Gastrocnemius medialis (tissue), 4 donors: ENCODE data around the gene CPNE7. TPM values are rescaled to one million over a fixed set of nuclear protein-coding genes. Genes with fewer than 3 reads are reported as not detected.

ENCODE experiments used
- ATAC-seq, 2 donors: fragments of 150-250 bp; one replicate each; pipeline ENCODE4 v1.9.1; 2016
- DNase-seq, 2 donors: peaks; one replicate each; pipeline ENCODE4 v3.0.0-alpha.2; 2019
- H3K27ac ChIP-seq, 4 donors: fragments of 200-600 bp; sonication (generic); 1 replicate in 1 of 4; 2 replicates in 3 of 4; pipeline ENCODE4 v1.5.1; 2016 to 2018; ENCODE audit warnings: mild to moderate bottlenecking in 2 of 4, moderate library complexity in 1 of 4
- H3K27me3 ChIP-seq, 3 donors: fragments of 200-600 bp; sonication (generic) in 2 of 3; 1 replicate in 1 of 3; 2 replicates in 2 of 3; pipeline versions ENCODE4 v1.5.1 to v1.6.0; 2016 to 2019; ENCODE audit warnings: mild to moderate bottlenecking in 1 of 3, moderate library complexity in 1 of 3
- H3K36me3 ChIP-seq, 2 donors: fragments of 200-600 bp; sonication (generic) in 1 of 2; one replicate each; pipeline ENCODE4 v1.5.1; 2017 to 2018
- H3K4me1 ChIP-seq, 2 donors: fragments of 200-600 bp; sonication (generic) in 1 of 2; one replicate each; pipeline ENCODE4 v1.5.1; 2016 to 2017; ENCODE audit warnings: mild to moderate bottlenecking in 2 of 2
- H3K4me3 ChIP-seq, 4 donors: fragments of 200-600 bp; sonication (generic) in 3 of 4; 1 replicate in 1 of 4; 2 replicates in 3 of 4; pipeline ENCODE4 v1.5.1; 2016 to 2019; ENCODE audit warnings: mild to moderate bottlenecking in 2 of 4
- H3K9me3 ChIP-seq, 3 donors: fragments of 200-600 bp; sonication (generic) in 2 of 3; 1 replicate in 1 of 3; 2 replicates in 2 of 3; pipeline ENCODE4 v1.5.1; 2016 to 2019
- POLR2A ChIP-seq, 2 donors: fragments of 450-650 bp; IDR thresholded peaks; one replicate each; pipeline ENCODE4 v1.6.1; 2017; ENCODE audit warnings: antibody characterized with exemption in 2 of 2, mild to moderate bottlenecking in 2 of 2, moderate library complexity in 2 of 2
- in situ Hi-C, 4 donors: fragments of 200-750 bp; cut with MboI; loops; one replicate each; pipeline versions ENCODE4 v1.15.0 to v1.8.0; 2017; ENCODE audit warnings: low sequenced_read_pairs in 4 of 4
- intact Hi-C: fragments of 100-400 bp; cut with DNase I; formaldehyde crosslinking; loops from one replicate; pipeline ENCODE4 v1.15.1; 2023; ENCODE audit warnings: low total_unique reads
- total RNA-seq, 4 donors: library from RNA; depleted of rRNA; stranded (reverse); fragments of >200 nt; gene quantifications; one replicate each; pipeline versions ENCODE4 v1.1.0 to v1.2.3, GENCODE V29; 2016
- TF ChIP-seq, protein P1 (sequence below), 5 experiments: fragments of 450-650 bp in 3 of 5; fragments of 200-600 bp in 2 of 5; sonication (generic) in 2 of 5; IDR thresholded peaks in 4 of 5; conservative IDR thresholded peaks in 1 of 5; 1 replicate in 4 of 5; 2 replicates in 1 of 5; pipeline ENCODE4 v1.5.1; 2016 to 2019; ENCODE audit warnings: antibody characterized with exemption in 5 of 5, mild to moderate bottlenecking in 3 of 5, moderate library complexity in 3 of 5

CPNE7 gene
- total RNA-seq, 4 donors from 2014 or later = not detected

DNA sequence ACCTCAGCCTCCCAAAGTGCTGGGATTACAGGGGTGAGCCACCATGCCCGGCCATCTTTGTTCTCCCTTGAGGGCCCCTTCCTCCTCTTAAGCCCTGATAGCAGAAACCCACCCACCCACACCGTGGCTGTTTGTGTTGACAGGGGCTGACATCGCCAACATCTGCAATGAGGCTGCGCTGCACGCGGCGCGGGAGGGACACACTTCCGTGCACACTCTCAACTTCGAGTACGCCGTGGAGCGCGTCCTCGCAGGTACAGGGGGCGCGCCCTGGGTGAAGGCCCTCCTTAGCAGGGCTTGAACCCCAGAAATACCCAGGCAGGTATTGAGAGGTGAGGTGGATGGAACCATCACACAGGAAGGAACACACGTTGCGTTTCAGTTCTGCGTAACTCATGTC, 27.7 kb upstream of the CPNE7 start:
- Histone ChIP-seq H3K4me1 (no peaks in the 10 kb centered on the region), H3K27ac (no peak overlapping the region), H3K27me3 (no peaks in the 10 kb centered on the region), H3K9me3 (no peaks in the 10 kb centered on the region), H3K4me3 (no peak overlapping the region), H3K36me3 (peaks cover 0 to 94% of the 10 kb centered on the region in 2 donors)
- TF ChIP-seq, protein P1, sequence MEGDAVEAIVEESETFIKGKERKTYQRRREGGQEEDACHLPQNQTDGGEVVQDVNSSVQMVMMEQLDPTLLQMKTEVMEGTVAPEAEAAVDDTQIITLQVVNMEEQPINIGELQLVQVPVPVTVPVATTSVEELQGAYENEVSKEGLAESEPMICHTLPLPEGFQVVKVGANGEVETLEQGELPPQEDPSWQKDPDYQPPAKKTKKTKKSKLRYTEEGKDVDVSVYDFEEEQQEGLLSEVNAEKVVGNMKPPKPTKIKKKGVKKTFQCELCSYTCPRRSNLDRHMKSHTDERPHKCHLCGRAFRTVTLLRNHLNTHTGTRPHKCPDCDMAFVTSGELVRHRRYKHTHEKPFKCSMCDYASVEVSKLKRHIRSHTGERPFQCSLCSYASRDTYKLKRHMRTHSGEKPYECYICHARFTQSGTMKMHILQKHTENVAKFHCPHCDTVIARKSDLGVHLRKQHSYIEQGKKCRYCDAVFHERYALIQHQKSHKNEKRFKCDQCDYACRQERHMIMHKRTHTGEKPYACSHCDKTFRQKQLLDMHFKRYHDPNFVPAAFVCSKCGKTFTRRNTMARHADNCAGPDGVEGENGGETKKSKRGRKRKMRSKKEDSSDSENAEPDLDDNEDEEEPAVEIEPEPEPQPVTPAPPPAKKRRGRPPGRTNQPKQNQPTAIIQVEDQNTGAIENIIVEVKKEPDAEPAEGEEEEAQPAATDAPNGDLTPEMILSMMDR (IDR thresholded peaks at IDR 0.05 in 4 of 5, conservative IDR thresholded peaks at IDR 0.05 in 1 of 5) = no peak
- no peak for TF ChIP-seq POLR2A (IDR thresholded peaks at IDR 0.05)
- no peak for ATAC-seq
- in situ Hi-C loops = no loop called here
- no peak for DNase-seq
- intact Hi-C loops = no loop called here

DNA sequence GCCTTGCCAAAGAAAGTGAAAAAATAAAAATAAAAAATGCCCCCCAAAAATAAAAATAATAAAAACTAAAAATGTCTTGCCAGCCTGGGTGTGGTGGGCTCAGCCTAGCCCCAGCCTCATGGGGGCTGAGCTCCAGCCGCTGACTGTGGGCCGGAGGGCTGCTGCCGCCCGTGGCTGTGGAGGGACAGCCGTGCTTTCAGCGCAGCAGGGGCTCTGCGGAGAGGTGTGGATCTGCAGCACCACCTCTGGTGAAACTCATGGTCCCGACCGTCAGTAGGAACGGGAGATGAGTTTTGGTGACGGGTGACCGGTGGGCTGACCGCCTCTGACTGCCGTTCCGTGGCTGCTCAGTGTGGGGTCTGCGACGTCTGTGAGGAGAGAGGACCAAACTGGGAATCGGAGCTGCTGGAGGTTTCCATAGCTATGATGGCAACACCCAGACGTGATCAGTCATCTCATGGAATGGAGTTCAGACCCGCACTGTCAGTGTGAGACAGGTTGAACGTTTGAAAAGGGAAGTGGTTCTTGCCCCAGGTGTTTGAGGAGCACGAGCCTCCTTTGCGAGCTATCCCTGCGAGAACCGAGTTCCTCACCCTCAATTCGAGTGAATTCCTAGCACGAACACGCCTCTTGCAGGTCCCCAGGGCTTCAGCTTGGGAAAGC, 27.1 kb upstream of the CPNE7 start:
- in situ Hi-C loops = no loop called here
- Histone ChIP-seq H3K36me3 (peaks cover 0 to 99% of the 10 kb centered on the region in 2 donors), H3K9me3 (no peaks in the 10 kb centered on the region), H3K4me1 (no peaks in the 10 kb centered on the region), H3K27me3 (no peaks in the 10 kb centered on the region), H3K27ac (no peak overlapping the region), H3K4me3 (no peak overlapping the region)
- intact Hi-C loops = no loop called here
- ATAC-seq (no peak), DNase-seq (no peak)
- TF ChIP-seq, protein P1 (IDR thresholded peaks at IDR 0.05 in 4 of 5, conservative IDR thresholded peaks at IDR 0.05 in 1 of 5) = no peak
- TF ChIP-seq POLR2A (IDR thresholded peaks at IDR 0.05) = no peak

- Histone ChIP-seq H3K27ac (no peak overlapping the region), H3K4me1 (no peaks in the 10 kb centered on the region), H3K36me3 (peaks cover 0 to 99% of the 10 kb centered on the region in 2 donors), H3K4me3 (no peak overlapping the region), H3K27me3 (no peaks in the 10 kb centered on the region), H3K9me3 (no peaks in the 10 kb centered on the region)
- DNase-seq (no peak), ATAC-seq (no peak)
- in situ Hi-C loops = no loop called here
- intact Hi-C loops = no loop called here
- TF ChIP-seq POLR2A (IDR thresholded peaks at IDR 0.05) = no peak
- TF ChIP-seq, protein P1 (IDR thresholded peaks at IDR 0.05 in 4 of 5, conservative IDR thresholded peaks at IDR 0.05 in 1 of 5) = no peak
Observed at GRCh38 chr16:89549007-89549700, 26.4 kb upstream of the CPNE7 start.

GRCh38 chr16:89550421-89551007, 25.0 kb upstream of the CPNE7 start:
- no peak for DNase-seq

More at GRCh38 chr16:89550421-89551007, 25.0 kb upstream of the CPNE7 start:
- Histone ChIP-seq H3K9me3 (no peaks in the 10 kb centered on the region), H3K36me3 (peaks cover 0 to 99% of the 10 kb centered on the region in 2 donors), H3K27ac (no peak overlapping the region), H3K27me3 (no peaks in the 10 kb centered on the region), H3K4me3 (no peak overlapping the region), H3K4me1 (no peaks in the 10 kb centered on the region)
- TF ChIP-seq, protein P1 (IDR thresholded peaks at IDR 0.05 in 4 of 5, conservative IDR thresholded peaks at IDR 0.05 in 1 of 5) = no peak
- no peak for TF ChIP-seq POLR2A (IDR thresholded peaks at IDR 0.05)
- ATAC-seq = no peak
- intact Hi-C loops (no loop called here), in situ Hi-C loops (no loop called here)
